Erythroblast (primary cell): ENCODE results near the gene PGLYRP2.

Experiments used
- DNase-seq, 2 experiments: peaks; one replicate each; lab custom pipeline; 2025; lab: John Stamatoyannopoulos, UW
- GATA1 ChIP-seq: IDR thresholded peaks from 2 replicates; pipeline ENCODE4 v1.6.1; 2011; ENCODE audit warnings: low read depth, mild to moderate bottlenecking, control low read depth, low read length, moderate library complexity
- POLR2A ChIP-seq: IDR thresholded peaks from 2 replicates; pipeline ENCODE4 v1.6.1; 2011; ENCODE audit warnings: mild to moderate bottlenecking, low read length

The PGLYRP2 gene

GRCh38 chr19:15432629-15433518, 46.4 kb downstream of the PGLYRP2 start:
- DNase-seq, result peak; percentile 94 to 96
- TF ChIP-seq POLR2A (peak; percentile 56), GATA1 (no peak)

GRCh38 chr19:15432018-15432494, 47.2 kb downstream of the PGLYRP2 start:
- TF ChIP-seq GATA1, result no peak
- peak; percentile 46 to 66 for DNase-seq

GRCh38 chr19:15431396-15432017, 47.8 kb downstream of the PGLYRP2 start:
- DNase-seq, result peak; percentile 35 to 40
- no peak for TF ChIP-seq GATA1
- no peak for TF ChIP-seq POLR2A

GRCh38 chr19:15430526-15431120, 48.7 kb downstream of the PGLYRP2 start:
- TF ChIP-seq POLR2A (no peak), GATA1 (no peak)
- DNase-seq, result no peak

GRCh38 chr19:15429825-15430467, 49.4 kb downstream of the PGLYRP2 start:
- no peak for DNase-seq
- TF ChIP-seq GATA1 (no peak), POLR2A (no peak)

- no peak for TF ChIP-seq GATA1
- TF ChIP-seq POLR2A, result no peak
- DNase-seq, result no peak
Measured at GRCh38 chr19:15428956-15429824, 50.1 kb downstream of the PGLYRP2 start.

GRCh38 chr19:15427991-15428471, 51.3 kb downstream of the PGLYRP2 start:
- no peak for DNase-seq
- TF ChIP-seq GATA1 (no peak), POLR2A (no peak)

GRCh38 chr19:15427350-15427700, 52.0 kb downstream of the PGLYRP2 start:
- no peak for DNase-seq
- no peak for TF ChIP-seq GATA1

- DNase-seq, result peak; percentile 23 to 42
- TF ChIP-seq GATA1, result no peak
- TF ChIP-seq POLR2A, result no peak
Measured at GRCh38 chr19:15426485-15427349, 52.6 kb downstream of the PGLYRP2 start.

- TF ChIP-seq POLR2A (no peak), GATA1 (no peak)
Measured at GRCh38 chr19:15425321-15425950, 53.9 kb downstream of the PGLYRP2 start.

GRCh38 chr19:15424692-15425272, 54.5 kb downstream of the PGLYRP2 start:
- no peak for DNase-seq
- TF ChIP-seq POLR2A (no peak), GATA1 (no peak)

More at GRCh38 chr19:15425321-15425950, 53.9 kb downstream of the PGLYRP2 start:
- no peak for DNase-seq

GRCh38 chr19:15424121-15424520, 55.2 kb downstream of the PGLYRP2 start:
- TF ChIP-seq GATA1, result no peak
- no peak for DNase-seq
